Measurements from ENCODE around the gene DCHS1.

Gene DCHS1

DNA sequence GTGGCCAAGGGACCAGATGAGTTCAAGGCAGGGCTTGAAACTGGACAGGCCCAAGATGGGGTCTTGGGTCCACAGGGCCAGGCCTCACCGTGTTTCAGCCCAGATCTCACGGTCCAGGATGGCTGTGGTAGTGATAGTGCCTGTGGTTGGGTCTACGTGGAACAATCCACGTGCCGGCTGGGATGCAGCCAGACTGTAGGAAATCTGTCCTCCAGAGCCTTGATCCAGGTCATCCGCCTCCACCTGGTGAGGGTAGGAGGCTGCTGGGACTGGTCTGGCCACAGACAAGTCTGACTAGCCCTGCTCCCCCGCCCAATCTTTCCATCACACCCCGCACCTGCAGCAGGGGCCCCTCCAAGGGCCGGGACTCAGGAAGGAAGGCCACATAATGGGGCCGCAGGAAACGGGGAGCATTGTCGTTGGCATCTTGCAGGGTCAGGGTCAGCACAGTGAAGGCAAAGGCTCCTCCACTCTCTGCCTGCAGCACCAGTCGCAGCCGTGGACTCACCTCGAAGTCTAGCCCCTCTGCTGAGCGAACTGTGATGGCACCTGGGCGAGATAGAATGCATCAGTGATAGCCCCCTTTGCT, 29.7 kb downstream of the DCHS1 start:
- no peak for DNase-seq

DNA sequence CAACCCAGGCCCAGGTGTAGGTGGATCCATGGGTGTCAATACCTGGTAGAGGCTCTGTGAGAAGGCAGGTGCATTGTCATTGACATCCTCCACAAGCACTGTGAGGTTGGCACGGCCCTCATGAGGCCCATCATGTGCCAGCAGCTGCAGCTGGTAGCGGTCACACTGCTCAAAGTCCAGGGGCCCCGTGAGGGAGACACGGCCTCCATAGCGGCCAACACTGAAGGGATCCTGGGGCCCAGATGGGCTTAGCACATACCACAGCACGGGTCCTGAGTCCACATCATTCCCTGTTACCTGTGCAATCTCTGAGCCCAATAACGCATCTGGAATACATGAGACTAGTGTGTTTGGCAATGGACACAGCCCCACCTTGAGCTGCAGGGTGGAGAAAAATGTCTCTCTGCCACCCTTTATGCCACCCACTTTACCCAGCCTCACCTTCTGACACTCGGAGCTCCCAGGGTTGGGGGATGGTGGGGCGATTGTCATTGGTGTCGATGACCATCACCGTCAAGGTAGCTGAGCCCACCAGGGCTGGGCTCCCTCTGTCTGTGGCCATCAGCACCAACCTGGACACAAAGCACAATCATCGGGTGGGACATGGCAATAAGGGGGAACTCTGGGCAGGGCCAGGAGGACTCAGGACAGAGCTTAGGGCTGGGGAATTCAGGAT, 30.3 kb downstream of the DCHS1 start:
- DNase-seq: no peak

DNA sequence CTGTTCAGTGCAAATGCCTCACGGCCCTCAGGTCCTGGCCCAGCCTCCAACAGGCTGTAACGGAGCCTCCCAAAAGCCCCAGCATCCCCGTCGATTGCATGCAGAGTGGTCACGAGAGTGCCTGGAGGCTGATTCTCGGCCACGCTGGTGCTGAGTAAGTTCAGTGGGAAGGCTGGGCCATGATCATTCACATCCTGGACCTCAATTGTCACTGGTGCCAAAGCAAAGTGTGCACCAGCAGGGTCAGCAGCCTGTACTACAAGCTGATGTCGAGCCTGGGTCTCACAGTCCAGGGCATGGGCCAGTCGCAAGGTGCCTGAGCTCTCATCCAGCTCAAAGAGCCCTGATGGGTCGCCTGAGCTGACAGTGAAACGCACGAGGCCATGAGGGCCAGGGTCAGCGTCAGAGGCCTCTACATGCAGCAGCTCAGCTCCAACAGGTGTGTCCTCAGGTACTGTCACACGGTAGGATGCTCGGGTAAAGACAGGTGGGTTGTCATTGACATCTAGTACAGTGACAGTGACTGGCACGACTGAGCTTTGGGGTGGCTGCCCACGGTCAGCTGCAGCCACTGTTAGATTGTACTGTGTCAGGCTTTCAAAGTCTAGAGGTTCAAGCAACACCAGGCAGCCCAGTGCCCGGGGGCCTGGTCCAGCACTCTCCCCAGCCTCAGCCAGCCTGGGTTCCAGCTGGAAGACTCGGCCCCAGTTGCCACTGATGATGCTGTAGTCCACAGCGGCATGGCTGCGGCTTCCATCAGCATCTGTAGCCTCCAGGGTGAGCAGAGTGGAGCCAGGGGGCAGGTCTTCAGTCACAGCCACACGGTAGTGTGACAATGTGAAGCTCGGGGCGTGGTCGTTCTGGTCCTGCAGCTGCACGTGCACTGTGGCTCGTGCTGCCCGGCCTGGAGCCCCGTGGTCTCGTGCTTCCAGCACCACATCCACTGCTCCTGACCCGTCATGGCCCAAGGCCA, 31.9 kb downstream of the DCHS1 start:
- no peak for DNase-seq

DNA sequence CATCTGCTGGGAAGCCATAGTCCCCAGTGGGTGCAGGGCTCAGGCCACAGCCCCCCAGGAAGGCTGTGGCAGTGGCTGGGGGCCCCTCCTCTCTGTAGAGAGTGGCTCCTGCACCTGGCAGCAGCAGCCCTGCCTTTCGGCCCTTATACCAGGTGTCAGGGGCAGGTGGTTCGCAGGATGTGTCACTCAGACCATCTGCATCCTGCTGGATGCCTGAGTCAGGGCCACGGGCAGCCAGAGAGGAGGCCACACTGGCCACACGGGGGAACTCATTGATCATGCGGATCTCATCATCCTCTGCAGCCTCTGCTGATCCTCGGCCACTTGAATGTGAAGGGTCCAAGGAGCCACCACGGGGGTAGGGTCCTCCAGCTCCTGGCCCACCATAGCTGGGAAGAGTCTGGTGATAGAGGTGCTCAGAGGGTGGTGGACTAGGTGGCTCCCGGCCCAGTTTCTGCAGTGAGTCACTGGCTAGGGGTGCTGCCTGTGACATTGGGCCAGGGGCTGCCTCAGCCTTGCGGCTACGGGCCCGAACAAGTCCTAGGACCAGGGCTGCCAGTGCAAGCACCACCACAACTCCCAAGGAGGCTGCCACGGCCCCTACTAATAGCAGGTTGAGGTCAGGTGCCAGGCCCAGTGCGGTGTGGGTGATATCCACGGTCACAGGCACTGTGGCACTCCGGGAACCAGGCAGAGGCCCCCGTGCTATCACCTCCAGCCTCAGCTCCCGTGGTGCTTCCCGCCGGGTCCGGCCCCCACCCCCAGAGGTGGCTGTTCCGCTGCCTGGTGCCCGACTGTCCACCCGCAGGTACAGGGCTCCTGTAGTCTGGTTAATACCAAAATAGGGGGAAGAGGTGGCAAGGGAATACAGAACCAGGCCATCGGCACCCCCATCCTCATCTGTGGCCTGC, 33.1 kb downstream of the DCHS1 start:
- no peak for DNase-seq

DNA sequence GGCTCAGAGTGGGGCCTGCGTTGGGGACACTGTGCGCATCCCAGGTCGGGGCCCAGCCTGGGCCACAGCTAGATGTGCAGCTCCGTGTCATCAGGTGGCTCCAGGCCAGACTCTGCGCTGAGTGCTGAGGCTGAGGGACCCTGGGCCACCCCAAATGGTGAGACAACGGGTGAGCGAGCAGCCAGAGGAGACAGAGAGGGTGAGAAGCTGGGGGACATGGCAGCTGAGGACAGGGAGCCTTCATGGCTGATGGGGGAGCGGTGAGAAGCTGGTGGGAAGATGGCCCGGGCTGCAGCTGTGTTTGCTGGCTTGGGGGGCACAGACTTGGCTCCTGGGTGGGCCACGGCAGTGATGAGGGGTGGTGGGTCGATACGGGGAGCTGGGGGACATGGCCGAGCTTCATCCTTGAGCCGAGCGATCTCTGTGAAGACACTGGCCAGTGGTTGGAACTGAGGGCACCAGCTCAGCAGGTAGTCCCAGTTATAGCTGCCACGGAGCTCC, 33.8 kb downstream of the DCHS1 start:
- DNase-seq: no peak

DNA sequence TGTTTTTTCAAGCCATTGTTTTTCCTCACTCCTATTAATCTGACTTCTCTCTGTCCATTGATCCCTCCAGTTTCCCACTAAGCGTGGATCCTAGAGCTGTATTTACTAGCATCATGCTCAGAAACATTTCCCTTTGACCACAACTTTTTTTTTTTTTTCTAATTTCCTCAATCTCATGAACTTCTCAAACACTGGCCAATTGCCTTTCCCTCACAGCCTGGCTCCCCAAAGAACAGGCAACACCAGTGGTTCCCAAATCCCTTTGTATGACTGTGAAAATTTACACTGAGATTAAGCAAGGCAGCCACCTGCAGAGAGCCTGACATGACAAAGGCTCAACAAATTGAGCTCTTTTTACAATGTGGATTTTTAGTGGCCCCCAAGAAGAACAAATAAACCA, 35.0 kb downstream of the DCHS1 start:
- DNase-seq: no peak

DNA sequence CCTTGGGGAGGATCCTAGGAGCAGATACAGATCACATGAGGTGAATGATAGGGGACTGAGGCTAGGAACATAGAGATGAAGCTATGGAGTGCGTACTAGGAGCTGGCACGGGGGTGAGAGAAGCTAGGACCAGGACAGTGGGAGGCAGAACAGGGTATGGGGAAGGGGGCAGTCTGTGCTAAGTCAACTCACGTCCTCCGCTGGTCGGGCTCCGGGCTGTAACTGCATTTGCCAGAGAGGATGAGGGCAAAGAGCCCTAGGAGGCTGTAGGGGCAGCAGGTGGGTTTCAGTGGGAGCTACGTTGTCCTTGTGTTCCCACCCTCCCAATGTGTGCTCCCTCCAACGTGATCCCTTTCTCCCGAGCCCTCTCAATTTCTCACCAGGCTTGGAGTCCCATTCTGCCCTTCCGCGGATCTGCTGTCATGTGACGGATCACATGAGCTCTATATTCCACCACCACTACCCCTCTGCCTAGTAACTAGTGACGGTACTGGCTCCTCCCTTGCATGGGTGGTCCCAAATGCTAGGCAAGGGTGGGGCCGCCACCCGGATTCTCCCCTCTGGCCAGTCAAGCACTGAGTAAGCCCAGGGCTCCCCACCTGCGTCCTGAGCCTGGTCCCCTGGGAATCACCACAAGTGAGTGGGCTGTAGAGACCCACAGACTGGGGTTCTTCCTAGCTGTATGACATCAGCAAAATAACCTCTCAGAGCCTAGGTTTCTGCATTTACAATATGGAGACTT, 36.4 kb downstream of the DCHS1 start, which contains the start of gene TPP1:
Gene TPP1, minus strand, starts transcription at position 419 of the 742 bp plus-strand sequence. Its CDS starts 22 bp downstream, at position 397.
- DNase-seq: peak; percentile 99

DNA sequence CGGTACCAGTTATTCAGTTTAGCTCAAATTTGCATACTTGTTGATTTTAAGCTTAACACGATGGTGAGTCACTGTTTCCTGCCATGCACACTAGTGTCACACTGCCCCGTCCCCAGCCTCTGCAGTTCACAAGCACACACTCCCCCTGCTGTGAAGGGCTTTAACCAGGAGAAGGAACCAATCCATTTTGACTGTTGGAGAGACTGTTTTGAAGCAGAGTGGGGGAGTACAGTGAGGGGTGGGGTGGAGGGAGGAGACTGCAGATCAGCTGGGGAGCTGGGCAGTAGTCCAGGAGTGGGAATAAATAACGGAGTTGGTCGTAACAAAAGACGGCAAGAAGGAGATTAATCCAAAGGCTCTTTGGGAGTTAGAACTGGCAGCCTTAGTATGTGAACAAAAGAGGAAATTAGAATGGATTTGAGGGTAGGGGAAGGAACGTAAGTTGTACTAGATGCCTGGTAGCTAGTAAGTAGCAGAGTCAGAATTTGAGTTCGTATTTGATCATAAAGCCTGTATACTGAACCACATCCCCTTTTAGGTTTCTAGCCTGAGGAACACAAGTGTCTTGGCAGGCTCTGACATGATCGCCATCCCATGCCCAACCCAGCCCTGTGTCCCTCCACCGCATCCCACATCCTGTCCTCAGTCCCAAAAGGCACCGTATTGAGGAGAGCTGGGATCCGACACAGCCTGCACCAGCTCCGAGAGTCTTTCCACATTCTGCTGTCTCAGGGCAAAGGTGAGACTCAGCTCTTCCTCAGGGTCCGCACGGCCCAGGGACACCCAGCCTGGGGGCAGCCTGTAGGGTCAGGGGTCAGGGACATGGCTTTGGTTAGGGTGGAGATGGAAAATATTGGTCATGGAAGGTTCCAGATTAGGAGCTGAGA, 37.2 kb downstream of the DCHS1 start:
- peak; percentile 51 for DNase-seq

DNA sequence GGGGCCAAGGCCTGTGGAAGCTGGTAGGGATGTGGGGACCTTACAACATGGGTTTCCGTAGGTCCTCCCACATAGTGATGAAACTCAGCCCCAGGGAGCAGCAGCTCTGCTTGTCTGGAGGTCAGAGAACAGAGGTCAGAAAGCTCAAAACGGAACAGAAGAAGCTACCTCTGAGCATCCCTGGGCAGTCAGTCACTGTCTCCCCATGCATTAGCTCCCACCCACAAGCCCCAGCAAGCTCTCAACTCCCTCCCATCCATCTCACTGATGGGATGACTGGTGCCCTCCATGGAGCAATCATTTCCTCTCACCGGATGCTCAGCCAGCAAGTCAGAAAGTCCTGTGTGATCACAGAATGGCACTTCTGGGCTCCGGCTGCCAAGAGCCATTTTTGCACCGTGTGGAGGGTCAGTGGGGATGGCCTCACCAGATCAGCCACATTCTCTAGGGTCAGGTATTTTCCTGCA, 38.3 kb downstream of the DCHS1 start:
- DNase-seq: no peak

DNA sequence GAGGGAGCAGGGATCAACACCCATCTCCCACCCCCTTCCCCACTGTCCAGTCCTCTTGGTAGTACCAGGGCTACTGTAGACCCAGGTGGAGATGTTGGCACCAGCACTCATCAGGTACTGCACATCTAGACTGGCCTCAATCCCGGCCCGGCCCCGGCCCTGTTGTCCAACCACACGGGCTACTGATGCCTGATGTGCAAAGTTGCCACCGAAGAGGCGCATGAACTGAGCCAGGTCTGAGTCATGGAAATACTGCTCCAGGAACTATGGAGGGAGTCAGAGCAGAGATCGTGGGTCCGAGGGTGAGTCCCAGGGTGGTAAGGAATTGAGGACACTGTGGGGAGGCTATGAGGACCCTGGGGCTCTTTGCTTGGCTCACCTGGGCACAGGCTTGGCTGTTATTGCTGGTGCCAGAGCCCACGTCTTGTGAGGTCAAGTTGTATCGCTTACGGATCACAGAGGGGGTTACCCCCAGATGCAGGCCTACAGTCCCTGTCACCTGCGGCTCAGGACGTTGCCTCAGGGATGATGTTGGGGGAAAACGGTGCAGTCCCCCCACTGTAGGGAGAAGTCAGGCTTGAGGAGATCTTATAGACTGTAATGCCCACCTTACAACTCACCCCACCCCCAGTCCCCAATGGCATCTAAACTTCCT, 38.9 kb downstream of the DCHS1 start:
- no peak for DNase-seq

DNA sequence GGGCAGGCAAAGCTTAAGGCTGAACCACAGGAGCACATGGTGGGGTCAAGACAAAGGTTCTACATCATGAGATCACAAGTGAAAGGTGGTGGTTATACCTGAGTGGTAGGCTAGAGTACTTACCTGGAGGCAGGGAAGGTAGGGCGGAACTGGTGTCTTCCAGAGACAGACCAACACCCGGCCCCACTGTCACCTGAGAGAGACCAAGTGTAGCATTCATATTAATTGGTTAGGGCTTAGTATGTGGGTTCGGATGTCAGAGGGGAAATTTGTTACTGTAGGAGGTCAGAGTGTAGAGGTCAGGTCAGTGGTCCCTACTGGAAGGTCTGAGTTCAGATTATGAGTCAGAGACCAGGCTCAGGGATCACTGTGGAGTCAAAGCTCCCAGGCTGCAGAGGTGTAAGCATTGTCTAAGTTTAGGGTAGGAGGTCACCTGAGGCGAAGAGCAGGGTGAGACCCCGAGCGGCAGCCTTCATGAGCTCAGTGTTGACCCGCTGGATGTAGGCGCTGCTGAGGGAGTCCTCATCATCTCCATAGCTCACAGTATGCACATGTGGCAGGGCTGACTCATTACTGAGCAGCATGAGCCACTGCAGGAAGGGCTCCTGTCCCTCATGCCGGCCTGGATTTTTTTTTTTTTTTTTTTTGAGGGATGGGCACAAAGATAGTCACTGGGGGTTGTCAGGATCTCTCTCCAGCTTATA, 39.6 kb downstream of the DCHS1 start:
- DNase-seq: no peak

DNA sequence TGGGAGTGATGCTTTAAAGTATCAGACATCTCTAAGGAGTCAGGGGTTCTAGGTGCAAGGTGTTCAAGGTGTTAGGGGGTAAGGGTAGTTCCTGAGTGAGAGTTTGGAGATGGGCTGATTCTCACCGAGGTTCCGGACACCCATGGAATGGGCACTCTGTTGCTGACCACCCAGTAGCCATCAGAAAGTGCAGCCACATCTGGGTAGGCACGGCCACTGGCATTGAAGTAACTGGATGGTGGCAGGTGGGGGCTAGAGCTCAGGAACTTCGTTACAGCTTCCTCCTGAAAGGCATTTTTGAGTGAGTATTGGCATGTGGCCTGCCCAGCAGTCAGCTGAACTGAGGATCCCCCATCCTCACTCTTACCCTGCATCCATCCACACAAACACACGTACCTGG, 40.6 kb downstream of the DCHS1 start:
- DNase-seq: no peak

DNA sequence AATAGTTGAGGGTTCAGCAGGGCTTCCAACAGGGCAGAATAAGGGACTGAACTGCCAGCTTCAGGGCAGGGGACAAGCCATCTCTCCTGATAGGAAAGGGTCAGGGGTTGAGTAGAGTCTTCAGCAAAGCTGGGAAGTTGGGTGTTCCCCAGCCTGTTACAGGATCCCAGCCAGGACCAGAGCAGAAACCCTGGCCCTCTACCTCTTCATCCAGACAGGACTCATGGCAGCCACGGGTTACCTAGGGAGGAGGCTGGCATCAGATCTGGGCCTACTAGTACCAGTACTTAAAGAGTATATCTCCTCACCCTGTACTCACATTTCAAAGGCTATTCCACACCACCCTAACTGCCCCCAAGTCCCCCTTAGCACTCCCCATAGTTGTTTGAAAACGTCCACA, 41.2 kb downstream of the DCHS1 start:
- no peak for DNase-seq

DNA sequence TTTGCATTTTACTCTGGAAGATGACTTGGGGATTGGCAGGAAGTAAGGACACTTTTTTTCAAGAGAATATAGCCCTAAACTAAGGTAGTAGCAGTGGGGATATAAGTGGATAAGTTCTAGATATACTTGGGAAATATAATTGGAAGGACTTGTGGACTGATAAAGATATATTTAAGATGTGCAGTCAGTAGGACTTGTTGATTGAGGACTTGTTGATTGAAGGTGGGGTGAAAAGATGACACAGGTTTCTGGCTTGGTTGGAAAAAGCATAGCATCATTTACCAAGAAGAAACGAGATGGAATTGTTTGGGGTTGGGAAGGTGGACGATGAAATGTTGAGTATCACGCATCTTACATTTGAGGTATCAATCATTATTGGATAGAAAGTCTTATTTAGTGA, 42.1 kb downstream of the DCHS1 start:
- no peak for DNase-seq

DNA sequence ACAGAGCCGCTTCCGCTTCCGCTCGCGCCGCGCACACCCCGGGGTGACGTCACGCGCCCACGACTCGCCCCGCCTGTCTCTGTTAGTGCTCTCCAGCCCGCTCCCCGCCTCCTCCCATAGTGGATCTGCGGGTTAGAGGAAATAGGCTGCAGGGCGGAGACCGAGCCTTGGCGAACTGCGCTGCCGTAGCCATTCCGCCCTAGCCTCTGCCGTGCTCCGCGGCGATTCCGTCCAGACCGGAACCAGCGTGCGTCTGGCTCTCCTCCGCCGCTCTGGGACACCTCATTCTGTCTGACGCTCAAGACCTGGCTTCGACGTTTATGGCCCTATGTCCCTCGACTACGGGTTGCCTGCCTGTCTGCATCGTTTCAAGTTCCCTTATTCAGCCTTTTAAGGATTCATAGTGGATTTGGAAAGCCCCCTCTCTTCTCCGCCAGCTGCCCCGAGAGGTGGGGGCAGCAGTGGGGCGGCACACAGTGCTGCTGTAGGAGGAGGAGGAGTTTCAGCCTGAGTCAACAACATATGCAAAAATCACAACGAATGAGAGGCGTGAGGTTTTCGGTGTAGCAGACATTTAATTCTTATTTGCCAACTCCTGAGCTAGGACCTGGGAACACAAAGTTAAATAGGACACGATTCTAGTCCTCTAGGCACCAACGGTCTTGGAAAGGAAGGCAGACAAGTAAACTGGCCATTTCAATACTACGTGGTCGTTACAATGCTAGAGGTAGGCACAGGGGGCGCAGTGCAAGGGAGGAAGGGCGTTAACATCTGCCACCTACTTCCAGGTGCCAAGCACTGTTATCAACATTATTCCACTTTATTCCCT, 43.2 kb downstream of the DCHS1 start, which contains the start of gene TAF10:
Gene TAF10, minus strand, starts transcription at position 4 of the 829 bp plus-strand sequence. CDS start 27 bp downstream, outside the sequence.
- peak; percentile 98 for DNase-seq

DNA sequence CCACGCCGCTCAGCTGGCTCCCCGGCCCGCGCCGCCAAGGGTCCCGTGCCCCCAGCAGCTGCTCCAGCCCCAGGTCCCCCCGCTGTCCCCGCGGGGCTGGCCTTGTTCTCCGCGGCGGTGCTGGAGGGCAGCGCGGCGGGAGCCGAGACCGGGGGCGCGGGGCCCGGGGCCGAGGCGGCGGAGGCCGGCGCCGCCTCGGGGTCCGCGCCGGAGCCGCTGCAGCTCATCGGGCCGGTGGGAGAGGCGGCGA, 43.7 kb downstream of the DCHS1 start:
- peak; percentile 59 for DNase-seq

DNA sequence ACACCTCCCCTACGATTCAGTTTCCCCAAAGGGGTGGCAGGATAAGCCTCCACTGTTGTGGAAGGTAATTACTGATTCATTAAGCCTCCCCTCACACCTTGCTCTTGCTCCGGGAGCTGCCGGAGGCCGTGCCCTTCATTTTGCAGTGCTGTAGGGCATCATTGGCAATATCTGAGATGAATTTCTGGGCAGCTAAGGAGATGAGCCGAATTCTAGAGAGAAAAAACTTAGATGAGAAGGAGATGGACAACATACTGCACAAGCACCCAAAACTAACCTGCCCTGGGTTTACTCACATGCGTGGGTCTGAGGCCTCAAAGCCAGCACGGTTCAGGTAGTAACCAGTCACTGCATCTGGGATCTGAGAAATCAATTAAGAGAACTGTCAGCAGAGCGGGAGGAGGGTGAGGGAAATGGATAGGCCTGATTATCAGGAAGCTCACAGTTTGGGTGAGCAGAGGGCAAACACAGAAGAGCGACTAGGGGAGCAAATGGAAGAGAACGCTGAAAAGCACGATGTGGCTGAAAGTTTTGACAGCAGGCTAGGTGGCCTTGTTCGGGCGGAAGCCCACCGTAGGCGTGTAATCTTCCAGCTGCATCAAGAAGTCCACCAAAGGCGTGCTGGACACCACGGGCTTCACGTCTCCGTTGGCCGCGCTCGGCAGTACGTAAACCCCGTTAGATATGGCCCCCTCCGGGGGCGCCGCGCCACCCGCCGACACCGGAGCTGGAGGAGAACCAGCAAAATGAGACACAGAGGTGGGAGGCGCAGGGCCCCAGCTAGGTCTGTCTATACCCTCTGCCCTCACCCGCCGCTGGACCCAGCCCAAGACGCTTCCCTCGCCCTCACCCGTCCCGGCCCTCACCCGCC, 44.3 kb downstream of the DCHS1 start:
- no peak for DNase-seq

Data from eye (tissue), 1 donor.